ENCODE results near the gene SLIT3. TPM values are rescaled to one million over a fixed set of nuclear protein-coding genes. Genes with fewer than 3 reads are reported as not detected.

SLIT3 gene
- total RNA-seq, 3 donors from 2014 or later (not counting 1 experiment from before 2014, with no cell fraction given) = 0.34 to 0.80 TPM; not detected in 1

DNA sequence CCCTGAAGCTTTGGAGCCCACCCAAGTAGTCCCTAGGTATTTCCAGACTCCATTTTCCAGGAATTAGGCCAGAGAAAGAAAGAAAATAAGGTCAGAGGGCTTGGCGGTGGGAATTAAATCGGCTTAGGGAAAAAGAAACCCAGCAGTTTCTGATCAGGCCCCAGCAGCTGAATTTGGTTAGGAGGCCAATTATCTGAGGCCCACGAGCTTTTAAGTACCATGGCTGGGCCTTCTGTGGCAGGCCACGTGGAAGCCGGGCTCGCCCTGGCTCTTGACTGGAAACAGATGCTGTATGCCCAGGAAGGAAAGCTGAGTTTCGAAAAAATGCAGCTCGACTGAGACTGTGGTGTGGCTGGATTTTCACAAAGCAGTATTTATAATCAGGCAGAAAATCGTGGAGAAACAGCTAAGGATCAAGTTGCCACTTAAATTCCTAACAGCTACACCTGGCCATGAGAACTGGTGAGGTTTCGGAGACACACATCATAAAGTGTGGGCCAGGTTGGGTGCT, 646.7 kb downstream of the SLIT3 start:
- H3K4me1 ChIP-seq (ENCODE audit: control insufficient read depth, insufficient read depth, low read length) = no peaks in the 10 kb centered on the region
- no peak overlapping the region for H3K27ac Mint-ChIP-seq
- H3K27ac ChIP-seq (ENCODE audit: low read length) = no peak overlapping the region
- H3K36me3 Mint-ChIP-seq = no peaks in the 10 kb centered on the region
- peaks cover 8 to 14% of the 10 kb centered on the region in 2 donors for H3K27me3 Mint-ChIP-seq (ENCODE audit: low read depth in 2 of 2)
- ATAC-seq (no peak), DNase-seq (no peak)
- WGBS (ENCODE audit: insufficient coverage) = 52% methylated on average over 10 of the region's 10 CpGs
- intact Hi-C loops (cut with micrococcal nuclease) = no loop called here
- no peaks in the 10 kb centered on the region for H3K9me3 Mint-ChIP-seq
- no peaks in the 10 kb centered on the region for H3K9me3 ChIP-seq (ENCODE audit: control insufficient read depth, insufficient read depth, low read length)
- H3K27me3 ChIP-seq (ENCODE audit: control insufficient read depth, insufficient read depth, low read length) = no peaks in the 10 kb centered on the region
- no peaks in the 10 kb centered on the region for H3K4me1 Mint-ChIP-seq
- H3K4me3 Mint-ChIP-seq = no peak overlapping the region
- no peaks in the 10 kb centered on the region for H3K36me3 ChIP-seq (ENCODE audit: control insufficient read depth, insufficient read depth, low read length)
- TF ChIP-seq, protein P1, sequence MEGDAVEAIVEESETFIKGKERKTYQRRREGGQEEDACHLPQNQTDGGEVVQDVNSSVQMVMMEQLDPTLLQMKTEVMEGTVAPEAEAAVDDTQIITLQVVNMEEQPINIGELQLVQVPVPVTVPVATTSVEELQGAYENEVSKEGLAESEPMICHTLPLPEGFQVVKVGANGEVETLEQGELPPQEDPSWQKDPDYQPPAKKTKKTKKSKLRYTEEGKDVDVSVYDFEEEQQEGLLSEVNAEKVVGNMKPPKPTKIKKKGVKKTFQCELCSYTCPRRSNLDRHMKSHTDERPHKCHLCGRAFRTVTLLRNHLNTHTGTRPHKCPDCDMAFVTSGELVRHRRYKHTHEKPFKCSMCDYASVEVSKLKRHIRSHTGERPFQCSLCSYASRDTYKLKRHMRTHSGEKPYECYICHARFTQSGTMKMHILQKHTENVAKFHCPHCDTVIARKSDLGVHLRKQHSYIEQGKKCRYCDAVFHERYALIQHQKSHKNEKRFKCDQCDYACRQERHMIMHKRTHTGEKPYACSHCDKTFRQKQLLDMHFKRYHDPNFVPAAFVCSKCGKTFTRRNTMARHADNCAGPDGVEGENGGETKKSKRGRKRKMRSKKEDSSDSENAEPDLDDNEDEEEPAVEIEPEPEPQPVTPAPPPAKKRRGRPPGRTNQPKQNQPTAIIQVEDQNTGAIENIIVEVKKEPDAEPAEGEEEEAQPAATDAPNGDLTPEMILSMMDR (IDR thresholded peaks at IDR 0.05) = no peak
- H3K4me3 ChIP-seq (ENCODE audit: low read length) = no peak overlapping the region

DNA sequence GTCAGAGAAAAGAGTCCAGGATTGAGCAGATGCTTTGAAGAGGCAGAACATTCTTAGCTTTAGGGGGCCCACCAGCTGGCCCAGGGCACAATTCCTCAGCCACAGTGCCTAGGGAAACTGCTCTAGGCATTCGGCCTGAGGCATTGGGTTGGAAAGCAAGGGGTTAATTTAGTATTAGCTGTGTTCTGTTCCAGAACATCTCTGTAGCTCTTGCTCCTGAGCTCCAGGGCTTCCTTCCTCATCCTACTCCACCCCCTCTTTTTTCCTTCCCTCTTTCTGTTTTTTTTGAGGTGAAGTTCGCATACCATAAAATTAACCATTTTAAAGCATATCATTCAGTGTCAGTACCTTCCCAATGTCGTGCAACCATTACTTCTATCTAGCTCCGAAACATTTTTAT, 647.3 kb downstream of the SLIT3 start:
- intact Hi-C loops (cut with micrococcal nuclease) = no loop called here
- 73% methylated on average over 4 of the region's 4 CpGs for WGBS (ENCODE audit: insufficient coverage)

DNA sequence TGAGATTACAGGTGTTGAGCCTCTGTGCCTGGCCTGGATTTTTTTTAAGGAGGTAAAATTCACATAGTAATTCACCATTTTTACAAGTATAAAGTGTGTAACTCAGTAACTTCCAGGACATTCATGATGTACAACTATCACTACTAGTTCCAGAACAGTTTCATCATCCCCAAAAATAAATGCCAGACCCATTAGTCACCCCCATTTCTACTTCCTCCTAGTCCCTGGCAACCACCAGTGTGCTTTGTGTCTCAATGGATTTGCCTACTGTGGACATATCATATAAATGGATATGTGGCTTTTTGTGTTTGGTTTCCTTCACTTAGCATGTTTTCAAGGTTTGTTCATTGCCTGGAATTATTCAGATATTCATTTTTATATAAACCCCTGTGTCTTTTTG, 649.3 kb downstream of the SLIT3 start:
- no peaks in the 10 kb centered on the region for H3K36me3 Mint-ChIP-seq
- H3K9me3 ChIP-seq (ENCODE audit: control insufficient read depth, insufficient read depth, low read length) = no peaks in the 10 kb centered on the region
- TF ChIP-seq, protein P1 (IDR thresholded peaks at IDR 0.05) = no peak
- no peaks in the 10 kb centered on the region for H3K9me3 Mint-ChIP-seq
- H3K36me3 ChIP-seq (ENCODE audit: control insufficient read depth, insufficient read depth, low read length) = no peaks in the 10 kb centered on the region
- peaks cover 8 to 14% of the 10 kb centered on the region in 2 donors for H3K27me3 Mint-ChIP-seq (ENCODE audit: low read depth in 2 of 2)
- no peak overlapping the region for H3K27ac ChIP-seq (ENCODE audit: low read length)
- DNase-seq (no peak), ATAC-seq (no peak)
- no peak overlapping the region for H3K4me3 ChIP-seq (ENCODE audit: low read length)
- no peaks in the 10 kb centered on the region for H3K27me3 ChIP-seq (ENCODE audit: control insufficient read depth, insufficient read depth, low read length)
- intact Hi-C loops (cut with micrococcal nuclease) = no loop called here
- H3K4me1 Mint-ChIP-seq = no peaks in the 10 kb centered on the region
- H3K4me1 ChIP-seq (ENCODE audit: control insufficient read depth, insufficient read depth, low read length) = no peaks in the 10 kb centered on the region
- no peak overlapping the region for H3K27ac Mint-ChIP-seq
- no peak overlapping the region for H3K4me3 Mint-ChIP-seq

More for the DNA sequence above, 647.3 kb downstream of the SLIT3 start:
- no peak overlapping the region for H3K4me3 Mint-ChIP-seq
- H3K4me1 Mint-ChIP-seq = no peaks in the 10 kb centered on the region
- H3K27ac ChIP-seq (ENCODE audit: low read length) = no peak overlapping the region
- no peak for DNase-seq
- peaks cover 8 to 14% of the 10 kb centered on the region in 2 donors for H3K27me3 Mint-ChIP-seq (ENCODE audit: low read depth in 2 of 2)
- no peak overlapping the region for H3K27ac Mint-ChIP-seq
- no peaks in the 10 kb centered on the region for H3K4me1 ChIP-seq (ENCODE audit: control insufficient read depth, insufficient read depth, low read length)
- no peaks in the 10 kb centered on the region for H3K9me3 ChIP-seq (ENCODE audit: control insufficient read depth, insufficient read depth, low read length)
- H3K27me3 ChIP-seq (ENCODE audit: control insufficient read depth, insufficient read depth, low read length) = no peaks in the 10 kb centered on the region
- no peaks in the 10 kb centered on the region for H3K9me3 Mint-ChIP-seq
- H3K36me3 Mint-ChIP-seq = no peaks in the 10 kb centered on the region
- ATAC-seq = no peak
- H3K36me3 ChIP-seq (ENCODE audit: control insufficient read depth, insufficient read depth, low read length) = no peaks in the 10 kb centered on the region
- H3K4me3 ChIP-seq (ENCODE audit: low read length) = no peak overlapping the region
- TF ChIP-seq, protein P1 (IDR thresholded peaks at IDR 0.05) = no peak

DNA sequence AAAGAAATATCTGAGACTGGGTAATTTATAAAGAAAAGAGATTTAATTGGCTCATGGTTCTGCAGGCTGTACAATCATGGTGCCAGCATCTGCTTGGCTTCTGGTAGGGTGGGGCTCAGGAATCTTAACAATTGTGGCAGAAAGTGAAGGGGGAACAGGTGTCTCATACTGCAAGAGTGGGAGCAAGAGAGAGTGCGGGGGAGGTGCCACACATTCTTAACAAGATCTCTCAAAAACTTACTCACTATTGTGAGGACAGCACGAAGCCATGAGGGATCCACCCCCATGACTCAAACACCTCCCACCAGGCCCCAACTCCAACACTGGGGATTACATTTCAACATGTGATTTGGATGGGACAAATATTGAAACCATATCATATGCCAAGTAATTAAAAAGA, 651.6 kb downstream of the SLIT3 start:
- Histone ChIP-seq H3K4me3 (ENCODE audit: low read length) (no peak overlapping the region), H3K4me1 (ENCODE audit: control insufficient read depth, insufficient read depth, low read length) (no peaks in the 10 kb centered on the region), H3K27ac (ENCODE audit: low read length) (no peak overlapping the region), H3K9me3 (ENCODE audit: control insufficient read depth, insufficient read depth, low read length) (no peaks in the 10 kb centered on the region), H3K27me3 (ENCODE audit: control insufficient read depth, insufficient read depth, low read length) (no peaks in the 10 kb centered on the region), H3K36me3 (ENCODE audit: control insufficient read depth, insufficient read depth, low read length) (no peaks in the 10 kb centered on the region)
- TF ChIP-seq, protein P1 (IDR thresholded peaks at IDR 0.05) = no peak
- Mint-ChIP-seq H3K27ac (no peak overlapping the region), H3K36me3 (no peaks in the 10 kb centered on the region), H3K27me3 (ENCODE audit: low read depth in 2 of 2) (peaks cover 8 to 14% of the 10 kb centered on the region in 2 donors), H3K9me3 (no peaks in the 10 kb centered on the region), H3K4me3 (no peak overlapping the region), H3K4me1 (no peaks in the 10 kb centered on the region)
- no peak for ATAC-seq
- intact Hi-C loops (cut with micrococcal nuclease) = no loop called here
- 100% methylated on average over 2 of the region's 2 CpGs for WGBS (ENCODE audit: insufficient coverage)
- DNase-seq = no peak

All from natural killer cell (primary cell).